M059J (cell line): ENCODE results near the gene KCTD16. TPM values are rescaled to one million over a fixed set of nuclear protein-coding genes. Genes with fewer than 3 reads are reported as not detected.
A peak's percentile ranks its signal among the peaks of the same experiment; 100 is the strongest.

Experiments used
- DNase-seq: peaks from one replicate; pipeline ENCODE4 v3.0.0-alpha.2; 2012; ENCODE audit warnings: low read depth
- total RNA-seq: library from RNA; depleted of rRNA; stranded (reverse); fragments of >200 nt; shearing (Covaris generic); gene quantifications from 2 replicates; pipeline ENCODE4 v1.2.3, GENCODE V29; 2014

The KCTD16 gene
- total RNA-seq, 1 experiment from 2014 or later, result 0.10 TPM

DNA sequence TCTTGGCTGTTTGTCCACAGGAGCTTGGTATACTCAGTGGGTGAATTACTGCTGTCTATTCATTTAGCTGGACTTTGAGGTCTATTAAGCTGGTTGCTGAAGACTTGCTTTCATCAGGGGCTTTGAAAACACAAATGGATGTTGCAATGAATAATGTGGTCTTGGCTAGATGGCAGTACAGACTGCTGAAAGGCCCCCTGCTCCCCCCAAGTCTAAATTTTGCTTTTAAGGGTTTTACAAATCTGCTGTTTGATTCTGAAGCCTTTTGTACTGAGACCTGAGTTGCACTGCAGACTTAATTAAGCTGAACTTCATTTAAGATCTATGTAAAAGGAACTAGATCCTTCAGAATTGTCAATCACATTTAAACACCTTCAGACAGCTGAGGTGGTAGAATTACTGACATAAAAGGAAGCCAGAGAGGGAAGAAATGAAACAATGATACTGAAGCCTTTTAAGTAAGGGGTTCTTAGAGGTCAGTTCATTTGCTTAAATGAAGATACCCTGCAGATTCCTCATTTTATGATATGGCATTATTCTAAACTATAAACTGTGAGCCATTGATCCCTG, 37.3 kb downstream of the KCTD16 start:
- no peak for DNase-seq

DNA sequence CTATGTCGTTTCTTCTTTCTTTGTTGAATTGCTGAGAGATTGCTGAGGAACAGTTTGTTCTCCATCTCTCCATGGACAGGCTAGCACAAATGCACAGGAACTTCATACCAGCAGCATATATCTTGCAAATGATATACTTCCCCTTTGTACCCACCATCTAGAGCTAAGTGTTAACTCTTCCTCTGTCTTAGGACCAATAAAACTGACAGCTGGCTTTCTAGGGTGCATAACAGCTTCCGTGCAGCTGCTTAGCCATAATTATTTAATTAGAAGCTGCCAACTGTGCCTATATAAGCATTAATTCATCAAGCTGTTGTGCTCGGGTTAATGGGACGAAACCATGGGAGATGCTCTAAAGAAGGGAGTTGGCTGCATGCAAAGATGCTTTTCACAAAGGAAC, 38.7 kb downstream of the KCTD16 start:
- DNase-seq, result no peak

DNA sequence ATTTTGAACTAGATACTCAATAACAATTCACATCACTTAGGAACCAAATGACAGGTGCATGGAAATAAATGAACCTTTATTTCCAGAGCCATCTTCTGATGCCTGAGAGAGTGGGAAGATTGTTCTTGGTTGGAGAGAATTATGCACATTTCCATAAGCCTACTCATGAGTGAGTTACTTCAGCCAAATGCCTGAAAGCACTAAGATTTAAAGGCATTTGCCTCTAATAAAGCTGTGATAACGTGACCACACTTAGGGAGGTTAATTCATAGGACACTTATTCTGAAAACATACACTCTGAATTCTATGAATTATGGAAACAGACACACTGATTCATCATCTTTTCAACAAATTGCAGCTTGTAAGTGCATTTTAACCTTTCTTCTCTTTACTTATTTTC, 40.0 kb downstream of the KCTD16 start:
- no peak for DNase-seq

DNA sequence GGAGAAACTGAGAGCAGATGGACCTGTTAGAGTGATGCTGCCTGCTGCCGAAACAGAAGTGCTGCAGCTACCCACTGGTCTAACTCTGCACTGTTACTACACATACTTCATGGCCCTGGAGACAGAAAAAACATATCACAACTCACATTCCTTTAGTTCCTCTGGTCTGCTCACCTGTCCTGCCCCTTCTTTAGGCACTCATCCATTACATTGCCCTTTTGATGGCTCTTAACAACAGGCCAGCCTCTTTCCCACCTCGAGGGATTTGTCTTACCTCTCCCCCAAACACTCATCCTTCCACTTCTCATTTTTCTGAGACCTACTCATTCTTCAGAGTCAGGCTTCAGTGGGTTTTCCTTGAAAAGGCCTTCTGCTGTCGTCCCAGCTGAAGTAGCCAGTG, 49.2 kb downstream of the KCTD16 start:
- no peak for DNase-seq

DNA sequence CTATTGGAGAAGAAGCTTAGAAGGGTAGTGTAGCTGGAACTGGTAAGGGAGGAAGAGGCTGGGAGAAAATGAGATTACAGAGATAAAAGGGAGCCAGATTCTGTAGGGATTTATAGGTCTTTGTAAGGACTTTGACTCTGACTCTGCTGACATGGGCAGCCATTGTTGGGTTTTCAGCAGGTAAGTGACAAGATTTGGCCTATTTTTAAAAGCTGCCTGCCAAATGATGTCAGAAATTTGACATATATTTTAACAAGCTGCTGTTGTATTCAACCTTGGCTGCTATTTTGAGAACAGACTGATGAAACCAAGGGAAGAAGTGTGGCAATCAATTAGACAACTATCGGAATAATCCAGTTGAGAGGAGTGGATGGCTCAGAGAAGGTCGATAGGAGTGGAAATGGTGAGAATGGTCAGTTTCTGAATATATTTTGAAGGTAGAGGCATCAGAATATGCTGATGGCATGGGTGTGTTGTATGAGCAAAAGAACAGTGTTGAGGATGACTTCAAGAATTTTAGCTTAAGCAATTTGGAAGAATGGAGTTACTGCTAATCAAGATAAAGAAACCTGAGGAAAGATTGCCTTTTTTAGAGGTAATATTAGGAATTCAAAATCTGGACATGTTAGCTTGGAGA, 56.8 kb downstream of the KCTD16 start:
- DNase-seq, result no peak

DNA sequence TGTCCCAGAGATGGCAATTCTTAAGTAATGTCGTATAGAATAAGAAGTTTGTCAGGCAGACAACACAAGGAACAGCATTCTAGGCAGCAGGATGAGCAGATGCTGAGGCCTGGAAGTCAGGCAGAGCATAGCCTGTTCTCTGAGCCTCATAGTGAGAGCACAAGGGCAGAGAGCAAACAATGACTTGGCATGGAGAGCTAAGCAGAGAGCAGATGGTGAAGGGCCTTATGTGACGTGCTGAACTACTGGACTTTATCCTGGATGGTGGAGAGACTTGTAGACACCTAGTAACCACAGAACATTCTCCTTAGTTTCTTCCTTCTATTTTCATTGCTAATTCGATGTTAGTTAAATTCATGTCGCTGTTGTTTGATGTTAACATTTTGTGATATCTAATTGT, 60.1 kb downstream of the KCTD16 start:
- DNase-seq, result no peak

DNA sequence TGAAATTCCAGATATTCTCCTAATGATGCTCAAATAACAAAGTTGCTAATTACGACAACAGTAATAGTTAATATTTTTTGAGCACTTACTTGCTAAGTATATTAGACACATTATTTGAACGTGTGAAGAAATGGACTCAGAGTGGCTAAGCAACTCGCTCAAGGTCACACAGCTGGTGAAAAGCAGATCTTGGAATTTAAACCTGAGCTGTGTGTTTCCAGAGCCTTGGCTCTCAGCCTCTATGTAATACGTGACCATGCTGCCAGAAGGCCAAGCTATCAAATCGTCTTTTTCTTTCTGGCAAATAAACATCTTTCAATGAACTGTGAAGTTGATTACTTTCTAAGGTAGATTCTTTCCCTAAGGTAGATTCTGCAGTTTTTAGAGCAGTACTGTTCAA, 61.6 kb downstream of the KCTD16 start:
- no peak for DNase-seq

DNA sequence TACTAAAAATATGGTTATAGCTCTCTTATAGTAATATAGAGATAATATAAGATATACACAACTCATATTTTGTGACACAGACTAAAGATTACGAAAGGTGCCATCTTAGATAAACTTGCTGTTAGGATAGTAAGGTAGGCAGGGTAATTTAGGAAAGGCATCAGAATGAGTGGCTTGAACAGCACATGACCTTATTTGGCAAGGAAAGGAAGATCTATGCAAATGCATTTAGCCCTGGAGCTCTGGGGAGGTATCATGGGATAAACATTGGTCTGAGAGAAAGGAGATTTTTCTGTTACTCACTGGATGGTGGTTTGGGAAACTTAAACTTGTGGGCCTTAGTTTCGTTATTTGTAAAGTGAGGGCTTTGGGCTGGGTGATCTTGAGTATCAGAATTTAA, 65.8 kb downstream of the KCTD16 start:
- DNase-seq, result no peak

DNA sequence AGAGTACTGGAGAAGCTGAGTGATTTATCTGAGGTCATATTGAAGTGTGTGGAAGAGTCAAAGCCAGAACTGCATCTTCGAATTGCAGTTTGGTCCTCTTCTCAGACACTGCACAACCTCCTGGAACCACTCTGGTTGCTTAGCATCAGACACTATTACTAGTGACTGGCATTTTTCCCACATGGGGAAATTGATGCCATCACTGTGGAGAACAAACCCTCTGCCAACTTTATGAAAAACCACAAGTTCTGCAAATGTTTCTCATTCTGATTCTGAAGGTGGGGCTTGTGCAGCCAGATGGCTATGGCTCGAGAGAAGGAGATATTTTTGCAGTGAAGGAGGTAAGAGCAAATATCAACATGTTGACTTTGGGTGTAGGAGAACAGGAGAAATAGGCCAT, 67.2 kb downstream of the KCTD16 start:
- DNase-seq, result no peak

DNA sequence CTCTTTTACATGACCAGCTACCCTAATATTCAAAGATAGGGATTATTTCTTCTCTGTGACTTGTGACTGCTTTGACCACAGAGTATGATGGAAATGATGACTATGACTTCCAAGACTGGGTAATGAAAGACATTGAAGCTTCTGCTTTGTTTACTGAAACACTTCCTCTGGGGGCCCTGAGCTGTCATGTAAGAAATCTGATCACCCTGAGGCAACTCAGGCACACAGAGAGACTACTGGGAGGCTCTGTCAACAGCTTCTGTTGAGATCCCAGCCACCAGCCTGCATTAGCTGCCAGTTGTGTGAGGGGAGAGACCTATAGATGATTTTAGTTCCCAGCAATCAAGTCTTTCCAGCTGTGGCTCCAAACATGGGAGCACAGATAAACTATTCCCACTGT, 76.5 kb downstream of the KCTD16 start:
- peak; percentile 18 for DNase-seq

DNA sequence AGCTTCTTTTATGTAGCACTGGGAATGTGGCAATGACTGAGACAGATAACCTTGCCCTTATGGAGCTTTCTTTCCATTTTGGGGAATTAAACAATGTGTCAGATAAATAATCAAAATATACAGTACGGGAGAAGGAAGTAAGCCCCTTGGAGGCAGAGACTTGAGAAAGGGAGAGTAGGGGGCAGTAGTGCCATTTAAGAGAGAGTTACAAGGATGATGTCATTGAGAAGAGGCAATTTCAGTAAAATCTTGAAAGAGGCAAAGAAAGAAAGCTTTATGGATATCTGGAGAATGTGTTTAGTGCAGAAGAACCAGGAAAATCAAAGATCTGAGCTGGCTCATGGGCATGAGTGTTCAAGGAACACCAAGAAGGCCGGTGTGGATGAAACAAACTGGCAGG, 77.3 kb downstream of the KCTD16 start:
- no peak for DNase-seq

DNA sequence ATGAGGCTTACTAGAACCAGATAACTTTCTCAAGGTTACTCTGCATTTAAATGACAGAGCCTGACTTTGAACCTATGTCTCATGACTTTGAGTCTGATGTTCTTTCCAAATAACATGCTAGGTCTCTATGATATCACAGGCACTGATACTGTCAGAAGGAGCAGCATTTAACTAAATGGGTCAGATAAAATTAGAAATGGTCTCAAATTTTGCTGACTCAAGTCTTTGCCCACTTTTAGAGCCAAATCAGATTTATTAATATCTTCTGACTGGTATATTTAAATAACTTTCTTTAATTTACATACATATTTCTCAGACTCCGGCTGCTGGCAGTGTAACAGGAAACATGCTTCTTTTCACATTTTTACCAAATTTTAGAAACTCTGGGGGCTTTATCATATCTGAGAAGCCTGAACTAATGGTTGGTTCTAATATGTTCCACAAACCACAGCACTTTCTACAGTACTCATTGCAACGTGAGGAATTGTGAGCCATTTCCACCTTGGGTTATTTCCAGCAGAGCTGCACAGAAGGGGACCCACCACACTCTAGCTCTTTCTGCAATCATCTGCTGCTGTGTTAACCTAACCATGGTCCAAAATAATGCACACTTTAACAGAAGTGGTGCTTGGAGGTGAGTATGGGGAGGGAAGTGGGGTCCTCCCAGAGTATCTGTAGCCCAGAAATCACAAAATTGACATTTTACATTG, 79.2 kb downstream of the KCTD16 start:
- no peak for DNase-seq

DNA sequence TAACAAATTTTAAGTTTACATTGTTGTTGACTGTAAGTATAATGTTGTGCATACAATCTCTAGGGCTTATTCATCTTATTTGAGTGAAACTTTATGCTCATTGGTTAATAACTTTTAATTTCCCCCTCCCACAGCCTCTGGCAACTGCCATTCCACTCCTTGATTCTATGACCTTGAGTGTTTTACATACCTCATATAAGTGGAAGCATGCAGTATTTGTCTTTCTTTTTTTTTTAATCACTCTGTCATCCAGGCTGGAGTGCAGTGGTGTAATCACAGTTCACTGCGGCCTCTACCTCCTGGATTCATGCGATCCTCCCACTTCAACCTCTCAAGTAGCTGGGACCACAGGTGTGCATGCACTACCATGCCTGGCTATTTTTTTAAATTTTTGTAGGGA, 83.9 kb downstream of the KCTD16 start:
- no peak for DNase-seq

DNA sequence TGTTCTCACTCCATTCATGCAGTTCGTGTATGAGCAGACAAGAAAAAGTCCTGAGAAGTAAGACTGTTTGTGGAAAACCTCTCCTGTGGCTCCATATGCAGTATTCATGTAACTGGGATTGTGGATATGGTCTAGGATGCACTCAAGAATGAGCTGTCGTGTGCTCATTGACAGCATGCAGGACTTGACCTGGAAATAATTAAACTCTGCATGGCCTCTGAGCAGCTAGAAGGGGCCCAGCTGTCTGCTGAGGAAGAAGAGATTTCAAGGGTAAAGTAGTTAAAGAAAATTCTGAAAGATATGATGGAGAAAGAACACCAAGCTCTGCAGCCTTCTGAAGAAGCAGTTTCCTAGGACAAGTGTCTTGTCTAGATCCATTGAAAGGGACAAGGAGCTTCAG, 89.4 kb downstream of the KCTD16 start:
- no peak for DNase-seq

DNA sequence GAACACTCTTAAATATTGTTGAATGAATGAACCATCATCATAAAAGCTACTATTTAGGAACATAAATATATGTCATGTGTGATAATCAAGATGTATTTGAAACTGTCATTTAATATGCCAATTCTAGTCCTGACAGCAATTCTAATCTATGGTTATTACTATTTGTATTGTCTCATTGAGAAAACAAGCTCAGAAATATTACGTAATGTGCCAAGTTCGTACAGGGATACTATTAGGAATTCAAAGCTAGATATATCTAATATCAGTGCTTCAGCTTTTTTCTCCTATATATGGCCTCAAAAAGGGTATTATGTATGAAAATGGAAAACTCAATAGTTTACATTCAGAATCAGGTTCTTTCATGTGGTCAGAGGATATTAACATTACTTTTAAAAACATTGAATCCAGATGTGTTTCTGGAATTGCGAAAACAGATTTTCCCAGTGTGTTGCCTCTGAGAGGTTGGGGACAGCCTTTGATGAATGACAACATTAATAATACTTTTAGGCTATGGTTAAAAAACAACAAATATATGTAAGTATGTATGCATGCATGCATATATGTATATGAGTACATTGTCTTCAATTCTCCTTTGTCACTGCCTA, 95.1 kb downstream of the KCTD16 start:
- no peak for DNase-seq

DNA sequence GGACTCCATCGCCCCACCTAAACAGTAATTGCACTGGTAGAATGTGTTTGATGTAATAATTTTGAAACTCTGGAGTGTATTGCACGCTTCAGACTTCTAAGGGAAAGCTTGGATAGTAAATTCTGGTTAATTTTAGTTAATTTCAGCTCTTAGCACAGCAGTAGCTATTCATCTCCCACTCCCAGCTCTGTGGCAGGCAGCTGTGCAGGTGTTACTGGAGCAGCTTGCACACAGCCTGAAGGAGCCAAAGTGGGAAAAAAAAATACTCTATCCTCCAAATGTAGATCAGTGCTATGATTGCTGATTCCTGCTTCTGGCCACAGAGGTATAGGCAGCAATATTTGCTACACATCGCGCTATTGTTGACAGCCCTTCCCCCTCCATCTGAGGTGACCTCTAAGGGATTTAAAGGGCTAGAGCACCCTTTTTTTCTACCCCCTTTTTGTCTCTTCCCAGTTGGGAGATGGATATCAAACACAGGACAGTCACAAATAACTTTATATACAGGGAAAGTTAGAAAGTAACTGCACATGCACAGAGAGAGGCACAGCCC, 97.4 kb downstream of the KCTD16 start:
- DNase-seq, result no peak

DNA sequence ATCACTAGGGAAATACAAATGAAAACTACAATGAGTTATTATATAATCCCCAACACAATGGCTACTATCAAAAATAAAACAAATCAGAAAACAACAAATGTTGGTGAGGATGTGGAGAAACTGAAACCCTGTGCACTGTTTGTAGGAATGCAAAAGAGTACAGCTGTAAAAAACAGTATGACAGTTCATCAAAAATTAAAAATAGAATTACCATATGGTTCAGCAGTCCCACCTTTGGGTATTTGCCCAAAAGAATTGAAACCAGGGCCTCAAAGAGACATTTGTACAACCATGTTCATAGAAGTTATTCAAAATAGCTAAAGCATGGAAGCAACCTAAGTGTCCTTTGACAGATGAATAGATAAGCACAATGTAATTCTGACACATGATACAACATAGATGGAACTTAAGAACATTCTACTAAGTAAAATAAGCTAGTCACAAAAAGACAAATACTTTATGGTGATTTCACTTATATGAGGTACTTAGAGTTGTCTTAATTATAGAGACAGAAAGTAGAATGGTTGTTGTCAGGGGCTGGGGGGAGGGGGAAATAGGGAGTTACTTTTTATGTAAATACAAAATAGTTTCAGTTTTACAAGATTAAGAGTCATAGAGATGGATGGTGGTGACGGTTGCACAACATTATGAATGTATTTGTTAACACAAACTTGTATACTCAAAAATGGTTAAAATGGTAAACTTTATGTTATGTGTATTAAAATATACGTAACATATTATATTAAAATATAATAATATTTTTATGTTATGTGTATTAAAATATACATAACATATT, 102.8 kb downstream of the KCTD16 start:
- DNase-seq, result peak; percentile 0

DNA sequence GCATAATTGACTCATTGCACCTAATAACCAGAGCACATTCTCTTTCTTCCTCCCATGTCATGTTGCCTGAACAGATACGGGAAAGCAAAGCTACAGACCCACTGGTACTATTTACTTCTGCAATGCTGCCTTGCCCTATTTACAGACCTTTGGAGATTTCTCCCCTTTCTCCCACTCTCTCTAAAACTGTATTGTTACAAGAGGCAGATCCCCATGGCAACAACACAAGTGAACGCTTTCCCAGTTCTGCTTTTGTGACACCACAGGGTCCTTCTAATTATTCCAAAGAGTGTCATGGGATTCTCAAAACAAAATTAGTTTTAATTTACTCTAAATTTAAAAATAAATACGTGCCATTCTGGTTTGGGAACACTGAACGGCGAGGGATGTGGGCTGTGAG, 104.7 kb downstream of the KCTD16 start:
- DNase-seq, result no peak

DNA sequence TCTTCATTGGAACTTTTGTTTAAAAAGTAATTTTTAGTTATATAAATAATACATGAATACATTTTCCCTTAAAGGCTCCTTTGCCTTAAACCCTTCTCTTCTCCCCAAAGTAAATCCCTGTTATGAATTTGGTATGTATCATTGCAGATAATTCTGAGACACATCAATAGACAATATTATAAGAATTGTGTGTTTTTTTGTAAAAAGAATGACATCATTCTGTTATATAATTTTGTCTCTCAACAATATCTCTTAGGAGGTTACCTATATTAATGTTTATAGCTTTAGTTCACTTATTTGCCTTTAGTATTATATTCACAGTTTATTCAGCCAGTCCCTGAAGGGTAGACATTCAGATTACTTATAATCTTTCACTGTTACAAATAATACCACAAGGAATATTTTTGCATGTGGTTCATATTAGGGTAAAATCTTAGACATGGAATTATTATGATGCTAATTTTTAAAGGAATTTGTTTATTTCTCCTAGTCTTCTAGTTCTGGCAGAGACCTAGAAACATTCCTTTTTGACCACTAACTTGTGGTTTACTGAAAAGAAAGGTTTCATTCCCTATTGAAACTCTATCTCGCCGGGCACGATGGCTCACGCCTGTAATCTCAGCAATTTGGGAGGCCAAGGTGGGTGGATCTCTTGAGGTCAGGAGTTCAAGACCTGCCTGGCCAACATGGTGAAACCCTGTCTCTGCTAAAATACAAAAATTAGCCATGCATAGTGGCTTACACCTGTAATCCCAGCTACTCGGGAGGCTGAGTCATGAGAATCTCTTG, 105.6 kb downstream of the KCTD16 start:
- DNase-seq, result peak; percentile 11

DNA sequence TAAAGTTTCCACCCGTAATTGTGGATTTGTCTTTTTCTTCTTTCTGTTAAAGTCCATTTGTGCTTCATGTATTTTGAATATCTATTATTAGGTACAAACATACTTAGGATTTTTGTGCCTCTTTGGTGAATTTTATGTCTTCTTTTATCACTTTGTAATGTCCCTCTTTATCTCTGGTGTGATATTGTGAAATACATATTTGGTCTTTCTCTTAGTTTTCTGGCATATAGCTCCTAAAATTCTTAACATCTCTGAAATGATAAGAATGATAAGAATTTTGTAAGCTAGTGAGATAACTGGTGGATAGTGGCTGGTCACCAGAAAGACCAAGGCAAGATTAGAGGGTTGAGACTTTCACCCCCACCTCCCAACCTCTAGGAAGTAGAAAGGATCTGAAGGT, 111.1 kb downstream of the KCTD16 start:
- DNase-seq, result no peak

DNA sequence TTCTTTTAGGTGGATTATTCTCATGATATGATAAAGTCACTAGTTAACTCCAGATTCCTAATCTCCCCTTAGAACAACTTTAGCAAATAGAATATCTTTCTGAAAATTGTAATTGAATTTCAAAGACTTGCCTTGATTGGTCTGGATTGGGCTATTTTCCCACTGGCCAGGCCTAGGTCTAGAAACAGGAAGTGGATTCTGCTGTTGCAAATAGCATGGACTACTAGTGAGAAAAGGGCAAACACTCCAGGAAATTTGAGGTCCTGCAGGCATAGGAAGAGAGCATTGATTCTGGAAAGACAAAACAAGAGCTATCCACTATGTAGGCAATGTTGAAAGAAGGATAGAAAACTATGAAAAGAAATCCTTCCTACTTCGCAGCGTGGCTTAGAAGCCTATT, 113.4 kb downstream of the KCTD16 start:
- DNase-seq, result no peak
